Activated naive CD8-positive, alpha-beta T cell treated with anti-CD3 and anti-CD28 coated beads for 36 hours (primary cell): ENCODE data around the gene LRRC32. TPM values are rescaled to one million over a fixed set of nuclear protein-coding genes. Genes with fewer than 3 reads are reported as not detected.
"Not testable (repeated sequence)": the region's sequence is repeated elsewhere in the genome, so short reads cannot be mapped to it uniquely, and the experiment has no call there.

Experiments
- DNase-seq: peaks from one replicate; pipeline ENCODE4 v3.0.0; 2021
- H3K27ac Mint-ChIP-seq: one replicate; pipeline ENCODE4 v1.8.0; 2022; ENCODE audit warnings: mild to moderate bottlenecking, moderate library complexity, mixed read lengths
- H3K27me3 Mint-ChIP-seq: one replicate; pipeline ENCODE4 v1.8.0; 2022; ENCODE audit warnings: mild to moderate bottlenecking, mixed read lengths
- H3K36me3 Mint-ChIP-seq: one replicate; pipeline ENCODE4 v1.8.0; 2021; ENCODE audit warnings: mild to moderate bottlenecking, mixed read lengths
- H3K4me1 Mint-ChIP-seq: one replicate; pipeline ENCODE4 v1.8.0; 2021; ENCODE audit warnings: mixed read lengths
- H3K4me3 Mint-ChIP-seq: one replicate; pipeline ENCODE4 v1.8.0; 2022; ENCODE audit warnings: mild to moderate bottlenecking, moderate library complexity, mixed read lengths
- H3K9me3 Mint-ChIP-seq: one replicate; pipeline ENCODE4 v1.8.0; 2022; ENCODE audit warnings: mixed read lengths
- total RNA-seq, 2 experiments: library from RNA; stranded (reverse); gene quantifications; one replicate each; pipeline ENCODE4 v1.2.3, GENCODE V29; 2021

Gene LRRC32
- total RNA-seq, 2 experiments from 2014 or later, result 11.5 to 12.1 TPM

GRCh38 chr11:76629116-76629852 is 41.3 kb downstream of the LRRC32 start:
- peaks cover 53% of the 10 kb centered on the region for H3K4me1 Mint-ChIP-seq
- peaks cover 21% of the 10 kb centered on the region for H3K9me3 Mint-ChIP-seq
- DNase-seq, result peak; percentile 67
- H3K27ac Mint-ChIP-seq, result peak overlapping the region; percentile 96
- H3K36me3 Mint-ChIP-seq, result peaks cover 41% of the 10 kb centered on the region
- peak overlapping the region; percentile 64 for H3K4me3 Mint-ChIP-seq
- no peaks in the 10 kb centered on the region for H3K27me3 Mint-ChIP-seq

GRCh38 chr11:76628408-76628947 is 42.1 kb downstream of the LRRC32 start:
- H3K9me3 Mint-ChIP-seq, result peaks cover 21% of the 10 kb centered on the region
- no peaks in the 10 kb centered on the region for H3K27me3 Mint-ChIP-seq
- peak overlapping the region; percentile 96 for H3K27ac Mint-ChIP-seq
- peaks cover 41% of the 10 kb centered on the region for H3K36me3 Mint-ChIP-seq
- peak overlapping the region; percentile 64 for H3K4me3 Mint-ChIP-seq
- peak; percentile 88 for DNase-seq
- H3K4me1 Mint-ChIP-seq, result peaks cover 53% of the 10 kb centered on the region

DNA sequence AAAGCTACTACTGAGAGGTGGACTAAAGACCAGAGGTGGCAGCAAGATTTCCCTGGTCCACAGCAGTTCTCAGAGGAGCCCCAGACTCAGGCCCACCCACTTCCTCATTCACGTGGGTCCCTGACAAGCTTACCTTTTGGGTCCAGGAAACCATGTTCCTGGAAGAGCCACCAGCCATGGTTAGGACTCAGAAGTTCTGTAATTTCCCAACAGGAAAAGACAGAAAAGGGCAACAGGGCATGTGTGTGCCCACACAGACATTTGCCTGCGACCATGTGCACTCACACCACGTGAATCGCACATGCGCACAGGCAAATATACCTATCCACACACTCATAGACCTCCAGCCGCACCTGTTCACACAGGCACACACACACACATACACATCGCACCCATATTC is 42.9 kb downstream of the LRRC32 start:
- peaks cover 56% of the 10 kb centered on the region for H3K4me1 Mint-ChIP-seq
- H3K9me3 Mint-ChIP-seq, result peaks cover 21% of the 10 kb centered on the region
- peak; percentile 39 for DNase-seq
- no peaks in the 10 kb centered on the region for H3K27me3 Mint-ChIP-seq
- H3K27ac Mint-ChIP-seq, result peak overlapping the region; percentile 96
- peak overlapping the region; percentile 54 for H3K4me3 Mint-ChIP-seq
- H3K36me3 Mint-ChIP-seq, result peaks cover 41% of the 10 kb centered on the region

DNA sequence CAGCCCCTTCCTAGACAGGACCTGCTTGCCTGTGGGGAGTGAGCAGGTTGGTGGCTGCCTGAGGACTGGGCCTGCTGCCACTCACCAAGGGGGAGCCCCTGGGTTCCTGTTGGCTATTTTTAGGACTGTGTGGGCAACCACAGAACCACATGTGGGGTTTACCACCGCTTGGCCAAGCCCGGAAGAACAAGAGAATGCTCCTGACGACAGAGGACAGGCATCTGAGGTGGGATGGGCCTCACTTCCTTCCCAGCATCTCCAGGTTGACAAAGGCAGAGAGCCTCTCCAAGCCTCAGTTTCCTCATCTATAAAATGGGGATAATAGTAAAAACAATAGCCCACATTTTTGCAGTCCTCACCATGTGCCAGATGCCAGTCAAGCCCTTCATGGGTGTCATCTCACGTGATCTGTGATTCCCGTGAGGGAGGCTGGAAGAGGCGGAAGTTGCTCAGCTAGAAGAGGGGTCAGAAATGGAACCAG is 43.6 kb downstream of the LRRC32 start:
- peaks cover 40% of the 10 kb centered on the region for H3K36me3 Mint-ChIP-seq
- peaks cover 53% of the 10 kb centered on the region for H3K4me1 Mint-ChIP-seq
- H3K27ac Mint-ChIP-seq, result peak overlapping the region; percentile 96
- no peaks in the 10 kb centered on the region for H3K27me3 Mint-ChIP-seq
- H3K4me3 Mint-ChIP-seq, result peak overlapping the region; percentile 54
- DNase-seq, result peak; percentile 83
- peaks cover 21% of the 10 kb centered on the region for H3K9me3 Mint-ChIP-seq

DNA sequence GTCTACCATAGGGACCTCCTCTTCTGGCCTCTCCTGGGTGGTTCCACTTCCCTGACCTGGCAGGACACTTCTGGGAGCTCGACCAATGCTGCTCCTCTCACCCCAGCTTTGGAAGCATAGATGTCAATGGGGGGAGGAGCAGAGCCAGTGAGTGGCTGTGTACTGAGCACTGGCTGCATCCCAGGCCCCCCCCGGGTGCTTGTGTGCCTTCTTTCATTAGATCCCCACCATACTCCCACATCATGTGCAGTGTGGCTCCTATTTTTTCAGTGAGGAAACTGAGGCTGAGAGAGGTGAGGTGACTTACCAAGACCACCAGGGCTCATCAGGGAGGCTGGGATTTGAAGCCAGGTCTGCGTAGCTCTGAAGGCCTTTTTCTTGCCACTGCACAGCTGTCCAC is 44.3 kb downstream of the LRRC32 start:
- Mint-ChIP-seq H3K36me3 (peaks cover 38% of the 10 kb centered on the region), H3K27me3 (no peaks in the 10 kb centered on the region), H3K27ac (peak overlapping the region; percentile 49), H3K9me3 (peaks cover 21% of the 10 kb centered on the region), H3K4me1 (peaks cover 52% of the 10 kb centered on the region), H3K4me3 (no peak overlapping the region)
- DNase-seq, result no peak

- no peak for DNase-seq
- peaks cover 20% of the 10 kb centered on the region for H3K9me3 Mint-ChIP-seq
- peak overlapping the region; percentile 31 for H3K27ac Mint-ChIP-seq
- H3K36me3 Mint-ChIP-seq, result peaks cover 38% of the 10 kb centered on the region
- no peaks in the 10 kb centered on the region for H3K27me3 Mint-ChIP-seq
- H3K4me3 Mint-ChIP-seq, result no peak overlapping the region
- peaks cover 49% of the 10 kb centered on the region for H3K4me1 Mint-ChIP-seq
Measured at GRCh38 chr11:76625472-76626186, 44.9 kb downstream of the LRRC32 start.

DNA sequence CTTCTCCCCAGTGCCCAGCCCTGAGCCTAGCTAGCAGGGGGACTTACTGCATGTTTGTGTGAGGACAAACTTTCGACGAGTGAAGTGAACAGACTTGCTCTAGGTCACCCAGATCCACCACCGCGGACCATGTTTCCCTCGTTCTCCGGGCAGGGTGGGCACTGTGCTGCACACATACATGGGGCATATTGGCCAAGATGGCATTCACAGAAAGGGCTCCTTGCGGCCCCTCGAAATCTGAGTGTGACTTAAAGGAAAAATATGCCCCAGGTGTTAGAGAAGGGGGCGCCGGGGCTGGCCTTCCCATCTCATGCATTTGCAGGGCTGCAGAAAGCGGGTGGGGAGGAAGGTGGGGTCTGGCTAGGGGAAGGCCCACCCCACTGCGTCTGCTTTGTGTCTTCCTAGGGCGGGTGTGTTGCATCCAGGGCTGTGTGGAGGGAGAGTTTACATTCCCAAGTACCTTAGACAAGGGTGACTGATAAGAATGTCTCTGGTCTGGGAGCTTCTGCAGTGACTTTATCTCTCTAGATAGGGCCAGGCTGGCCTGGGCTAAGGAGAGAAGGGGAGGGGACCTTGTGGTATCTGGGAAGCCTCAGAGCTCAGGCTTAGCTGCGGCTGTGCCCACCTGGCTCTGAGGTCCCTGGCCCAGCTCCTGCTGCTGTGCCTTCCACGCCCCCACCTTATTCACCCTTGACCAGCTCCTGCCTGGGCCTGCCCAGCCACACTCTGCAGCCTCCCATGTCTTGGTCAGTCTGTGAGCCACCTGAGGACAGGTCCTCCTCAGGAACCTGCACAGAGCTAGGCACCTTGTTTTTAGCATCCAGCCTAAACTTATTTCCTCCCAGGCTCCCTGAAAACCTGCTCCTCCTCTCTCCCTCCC is 45.8 kb downstream of the LRRC32 start:
- no peak overlapping the region for H3K4me3 Mint-ChIP-seq
- peaks cover 40% of the 10 kb centered on the region for H3K4me1 Mint-ChIP-seq
- DNase-seq, result no peak
- no peak overlapping the region for H3K27ac Mint-ChIP-seq
- H3K36me3 Mint-ChIP-seq, result peaks cover 29% of the 10 kb centered on the region
- no peaks in the 10 kb centered on the region for H3K27me3 Mint-ChIP-seq
- H3K9me3 Mint-ChIP-seq, result peaks cover 17% of the 10 kb centered on the region

GRCh38 chr11:76623884-76624419 is 46.6 kb downstream of the LRRC32 start:
- no peak overlapping the region for H3K27ac Mint-ChIP-seq
- peaks cover 17% of the 10 kb centered on the region for H3K9me3 Mint-ChIP-seq
- peaks cover 32% of the 10 kb centered on the region for H3K4me1 Mint-ChIP-seq
- no peaks in the 10 kb centered on the region for H3K27me3 Mint-ChIP-seq
- no peak for DNase-seq
- H3K36me3 Mint-ChIP-seq, result peaks cover 25% of the 10 kb centered on the region
- no peak overlapping the region for H3K4me3 Mint-ChIP-seq

DNA sequence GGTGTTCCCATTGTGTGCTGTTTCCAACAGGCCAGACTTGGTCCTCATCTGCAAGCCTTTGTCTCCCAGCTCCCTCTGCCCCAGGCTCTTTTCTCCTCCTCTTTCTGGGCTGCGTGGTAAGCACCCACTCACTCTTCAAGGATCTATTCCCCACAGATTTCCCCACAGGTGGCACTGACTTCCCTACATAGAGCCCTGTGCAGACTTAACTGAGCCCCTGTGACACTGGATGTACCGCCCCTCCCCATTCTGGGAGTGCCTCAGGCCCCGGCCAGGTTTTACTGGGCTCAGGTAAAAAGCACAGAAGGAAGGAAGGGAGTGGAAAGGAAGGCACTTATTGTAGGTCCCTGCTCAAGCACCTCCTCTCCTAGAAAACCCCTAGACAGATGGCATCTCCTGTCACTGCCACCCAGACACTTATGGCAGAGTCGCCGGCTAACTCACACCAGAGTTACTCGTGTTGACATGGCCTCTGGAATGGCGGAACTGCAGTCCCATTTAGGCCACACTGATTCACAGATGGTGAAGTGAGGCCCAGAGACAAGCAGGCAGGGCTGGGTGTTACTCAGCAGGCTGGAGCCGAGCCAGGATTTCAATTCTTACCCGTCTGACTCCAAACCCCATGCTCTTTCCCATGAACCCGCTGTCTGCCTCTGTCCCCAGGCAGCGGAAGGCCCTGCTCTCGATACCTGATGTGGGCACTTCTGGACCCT is 47.2 kb downstream of the LRRC32 start:
- H3K27me3 Mint-ChIP-seq, result no peaks in the 10 kb centered on the region
- H3K27ac Mint-ChIP-seq, result no peak overlapping the region
- no peak for DNase-seq
- peaks cover 26% of the 10 kb centered on the region for H3K4me1 Mint-ChIP-seq
- H3K36me3 Mint-ChIP-seq, result peaks cover 22% of the 10 kb centered on the region
- no peak overlapping the region for H3K4me3 Mint-ChIP-seq
- peaks cover 19% of the 10 kb centered on the region for H3K9me3 Mint-ChIP-seq

- no peak overlapping the region for H3K4me3 Mint-ChIP-seq
- H3K9me3 Mint-ChIP-seq, result peaks cover 21% of the 10 kb centered on the region
- H3K4me1 Mint-ChIP-seq, result peaks cover 18% of the 10 kb centered on the region
- no peak for DNase-seq
- H3K36me3 Mint-ChIP-seq, result peaks cover 22% of the 10 kb centered on the region
- no peaks in the 10 kb centered on the region for H3K27me3 Mint-ChIP-seq
- H3K27ac Mint-ChIP-seq, result no peak overlapping the region
Measured at GRCh38 chr11:76622493-76623094, 48.0 kb downstream of the LRRC32 start.

GRCh38 chr11:76621868-76622267 is 48.7 kb downstream of the LRRC32 start:
- H3K4me1 Mint-ChIP-seq, result peaks cover 11% of the 10 kb centered on the region
- H3K36me3 Mint-ChIP-seq, result peaks cover 17% of the 10 kb centered on the region
- no peak overlapping the region for H3K27ac Mint-ChIP-seq
- peaks cover 20% of the 10 kb centered on the region for H3K9me3 Mint-ChIP-seq
- H3K27me3 Mint-ChIP-seq, result peaks cover under 1% of the 10 kb centered on the region
- no peak overlapping the region for H3K4me3 Mint-ChIP-seq
- DNase-seq, result no peak

DNA sequence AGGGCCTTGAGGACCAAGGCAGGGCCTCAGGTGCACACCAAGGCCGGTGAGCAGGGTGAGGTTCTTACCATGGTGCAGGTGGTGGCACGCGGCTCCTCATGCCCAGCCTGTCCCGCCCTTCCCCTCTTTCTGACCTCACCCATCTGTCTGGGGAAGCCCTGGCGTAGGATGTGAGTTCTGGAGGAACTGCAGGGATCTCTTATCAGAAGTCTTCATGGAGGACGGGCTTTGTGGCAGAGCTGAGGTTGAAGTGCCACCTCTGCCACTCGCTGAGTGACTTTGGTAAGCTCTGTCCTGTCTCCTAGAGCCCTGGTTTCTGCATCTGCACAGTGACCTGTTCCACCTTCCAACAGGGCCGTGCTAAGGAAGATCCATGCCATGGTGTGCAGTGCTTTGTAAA is 49.1 kb downstream of the LRRC32 start:
- peaks cover 15% of the 10 kb centered on the region for H3K36me3 Mint-ChIP-seq
- H3K9me3 Mint-ChIP-seq, result peaks cover 19% of the 10 kb centered on the region
- H3K27me3 Mint-ChIP-seq, result peaks cover 4% of the 10 kb centered on the region
- H3K4me3 Mint-ChIP-seq, result no peak overlapping the region
- peaks cover 7% of the 10 kb centered on the region for H3K4me1 Mint-ChIP-seq
- H3K27ac Mint-ChIP-seq, result no peak overlapping the region
- DNase-seq, result no peak

DNA sequence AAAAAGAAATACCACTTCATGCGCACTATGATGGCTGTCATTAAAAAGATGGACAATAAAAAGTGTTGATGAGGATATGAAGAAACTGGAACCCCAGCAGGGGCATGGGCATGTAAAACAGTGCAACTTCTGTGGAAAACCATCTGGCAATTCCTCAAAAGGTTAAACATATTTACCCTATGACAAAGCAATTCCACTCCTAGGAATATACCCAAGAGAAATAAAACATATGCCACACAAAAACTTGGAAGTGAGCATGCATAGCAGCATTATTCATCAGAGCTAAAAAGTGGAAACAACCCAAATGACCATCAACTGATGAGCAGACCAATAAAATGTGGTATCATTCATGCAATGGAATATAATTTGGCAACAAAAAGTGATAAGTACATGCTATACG is 50.1 kb downstream of the LRRC32 start:
- Mint-ChIP-seq H3K27ac (no peak overlapping the region), H3K27me3 (peaks cover 4% of the 10 kb centered on the region), H3K9me3 (peaks cover 9% of the 10 kb centered on the region), H3K36me3 (peaks cover 5% of the 10 kb centered on the region), H3K4me1 (peaks cover 3% of the 10 kb centered on the region), H3K4me3 (no peak overlapping the region)
- no peak for DNase-seq

GRCh38 chr11:76619801-76620200 is 50.7 kb downstream of the LRRC32 start:
- not testable (repeated sequence) for H3K4me1 Mint-ChIP-seq, H3K27me3 Mint-ChIP-seq, H3K27ac Mint-ChIP-seq

More at GRCh38 chr11:76619801-76620200, 50.7 kb downstream of the LRRC32 start:
- not testable (repeated sequence) for H3K4me3 Mint-ChIP-seq, DNase-seq, H3K9me3 Mint-ChIP-seq, H3K36me3 Mint-ChIP-seq
